Panc1 (cell line): Measurements from ENCODE around the gene UNC13B.

Source experiments
- POLR2AphosphoS5 ChIP-seq: IDR thresholded peaks from 2 replicates; pipeline ENCODE4 v1.6.1; 2012; ENCODE audit warnings: mild to moderate bottlenecking, low read depth, low read length, moderate library complexity
- TCF7L2 ChIP-seq: IDR thresholded peaks from 2 replicates; pipeline ENCODE4 v1.6.1; 2011; ENCODE audit warnings: mild to moderate bottlenecking, low read depth, low read length, inconsistent platforms
- TF ChIP-seq, protein P1 (sequence below): fragments of 450-650 bp; IDR thresholded peaks from 2 replicates; pipeline ENCODE4 v1.5.1; 2017; ENCODE audit warnings: mild to moderate bottlenecking

DNA sequence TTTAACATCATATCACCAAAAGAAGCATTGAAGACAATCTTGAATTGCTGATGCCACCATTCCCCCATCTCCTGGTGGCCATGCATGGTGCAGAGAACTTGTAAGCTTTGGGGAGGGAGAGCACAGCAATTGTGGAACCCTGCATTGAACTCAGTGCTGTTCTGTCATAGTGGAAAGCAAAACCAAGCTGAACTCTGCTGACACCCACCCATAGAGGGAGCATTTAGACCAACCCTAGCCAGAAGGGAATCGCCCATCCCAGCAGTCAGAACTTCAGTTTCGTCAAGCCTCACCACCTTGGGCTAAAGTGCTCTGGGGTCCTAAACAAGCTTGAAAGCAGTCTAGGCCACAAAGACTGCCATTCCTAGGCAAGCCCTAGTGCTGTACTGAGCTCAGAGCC is 290.7 kb downstream of the UNC13B start:
- TF ChIP-seq, protein P1, sequence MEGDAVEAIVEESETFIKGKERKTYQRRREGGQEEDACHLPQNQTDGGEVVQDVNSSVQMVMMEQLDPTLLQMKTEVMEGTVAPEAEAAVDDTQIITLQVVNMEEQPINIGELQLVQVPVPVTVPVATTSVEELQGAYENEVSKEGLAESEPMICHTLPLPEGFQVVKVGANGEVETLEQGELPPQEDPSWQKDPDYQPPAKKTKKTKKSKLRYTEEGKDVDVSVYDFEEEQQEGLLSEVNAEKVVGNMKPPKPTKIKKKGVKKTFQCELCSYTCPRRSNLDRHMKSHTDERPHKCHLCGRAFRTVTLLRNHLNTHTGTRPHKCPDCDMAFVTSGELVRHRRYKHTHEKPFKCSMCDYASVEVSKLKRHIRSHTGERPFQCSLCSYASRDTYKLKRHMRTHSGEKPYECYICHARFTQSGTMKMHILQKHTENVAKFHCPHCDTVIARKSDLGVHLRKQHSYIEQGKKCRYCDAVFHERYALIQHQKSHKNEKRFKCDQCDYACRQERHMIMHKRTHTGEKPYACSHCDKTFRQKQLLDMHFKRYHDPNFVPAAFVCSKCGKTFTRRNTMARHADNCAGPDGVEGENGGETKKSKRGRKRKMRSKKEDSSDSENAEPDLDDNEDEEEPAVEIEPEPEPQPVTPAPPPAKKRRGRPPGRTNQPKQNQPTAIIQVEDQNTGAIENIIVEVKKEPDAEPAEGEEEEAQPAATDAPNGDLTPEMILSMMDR = peak; percentile 27
- TF ChIP-seq POLR2AphosphoS5 (no peak), TCF7L2 (no peak)
